GM13976 (cell line): Measurements from ENCODE around the gene CPOX.
A peak's percentile ranks its signal among the peaks of the same experiment; 100 is the strongest.

Experiments used
- DNase-seq: peaks from one replicate; pipeline ENCODE4 v3.0.0; 2012; ENCODE audit warnings: low spot score
- CTCF ChIP-seq: IDR thresholded peaks from 2 replicates; pipeline ENCODE4 v1.5.1; 2012; ENCODE audit warnings: borderline replicate concordance, mild to moderate bottlenecking; ENCODE audit not compliant: insufficient read depth; ENCODE audit errors: extremely low read depth, missing control alignments, control extremely low read depth
- in situ Hi-C: fragments of 300-500 bp; cut with MboI; formaldehyde crosslinking; loops from one replicate; pipeline ENCODE4 v1.12.0; 2022; ENCODE audit warnings: low sequenced_read_pairs, mixed read lengths, inconsistent platforms; ENCODE audit not compliant: unreplicated experiment

CPOX gene

GRCh38 chr3:98542623-98543022 is 50.8 kb downstream of the CPOX start:
- in situ Hi-C loops, result no loop called here
- TF ChIP-seq CTCF, result no peak
- no peak for DNase-seq

GRCh38 chr3:98541695-98542094 is 51.7 kb downstream of the CPOX start:
- DNase-seq, result no peak
- TF ChIP-seq CTCF, result no peak
- in situ Hi-C loops, result no loop called here

GRCh38 chr3:98540346-98540745 is 53.1 kb downstream of the CPOX start:
- in situ Hi-C loops, result no loop called here
- peak; percentile 38 for DNase-seq
- no peak for TF ChIP-seq CTCF

- TF ChIP-seq CTCF, result no peak
- in situ Hi-C loops, result no loop called here
- peak; percentile 44 for DNase-seq
These were observed 56.9 kb downstream of the CPOX start for GRCh38 chr3:98536456-98537017.

- DNase-seq, result no peak
- in situ Hi-C loops, result no loop called here
- TF ChIP-seq CTCF, result no peak
These were observed 58.7 kb downstream of the CPOX start for GRCh38 chr3:98534734-98535133.

- in situ Hi-C loops, result no loop called here
- DNase-seq, result no peak
- no peak for TF ChIP-seq CTCF
These were observed 59.2 kb downstream of the CPOX start for GRCh38 chr3:98534168-98534567.
